Astrocyte (in vitro differentiated cells and primary cell): ENCODE results near the gene NUP62. TPM values are rescaled to one million over a fixed set of nuclear protein-coding genes. Genes with fewer than 3 reads are reported as not detected.

ENCODE experiments used
- DNase-seq: peaks from one replicate; pipeline ENCODE4 v3.0.0-alpha.2; 2010; ENCODE audit warnings: low read depth
- FAIRE-seq: peaks from 2 replicates; lab custom pipeline; 2011; peaks lifted over from hg19 to GRCh38; lab: Jason Lieb, UNC
- H2AFZ ChIP-seq: 2 replicates; pipeline ENCODE4 v1.6.0; 2012; ENCODE audit warnings: low read depth, low read length, inconsistent platforms
- H3K27ac ChIP-seq: 2 replicates; pipeline ENCODE4 v1.5.1; 2011; ENCODE audit warnings: low read depth, low read length, inconsistent platforms
- H3K27me3 ChIP-seq: 2 replicates; pipeline ENCODE4 v1.6.0; 2011; ENCODE audit warnings: low read length, inconsistent platforms; ENCODE audit not compliant: insufficient read depth
- H3K36me3 ChIP-seq: 2 replicates; pipeline ENCODE4 v1.5.1; 2011; ENCODE audit warnings: low read length, inconsistent platforms; ENCODE audit not compliant: insufficient read depth
- H3K4me1 ChIP-seq: 2 replicates; pipeline ENCODE4 v1.5.1; 2011; ENCODE audit warnings: low read length, inconsistent platforms; ENCODE audit not compliant: insufficient read depth
- H3K4me2 ChIP-seq: 2 replicates; pipeline ENCODE4 v1.6.0; 2012; ENCODE audit warnings: low read length, inconsistent platforms
- H3K4me3 ChIP-seq: 2 replicates; pipeline ENCODE4 v1.5.1; 2011; ENCODE audit warnings: low read depth, mild to moderate bottlenecking, low read length, inconsistent platforms; ENCODE audit not compliant: insufficient read depth
- H3K79me2 ChIP-seq: 2 replicates; pipeline ENCODE4 v1.6.0; 2012; ENCODE audit warnings: mild to moderate bottlenecking, low read length, inconsistent platforms; ENCODE audit not compliant: insufficient read depth
- H3K9ac ChIP-seq: 2 replicates; pipeline ENCODE4 v1.6.0; 2012; ENCODE audit warnings: mild to moderate bottlenecking, low read length, inconsistent platforms
- H3K9me3 ChIP-seq: 2 replicates; pipeline ENCODE4 v1.5.1; 2012; ENCODE audit warnings: low read depth, mild to moderate bottlenecking, low read length, inconsistent platforms; ENCODE audit not compliant: insufficient read depth
- H4K20me1 ChIP-seq: 2 replicates; pipeline ENCODE4 v1.6.0; 2012; ENCODE audit warnings: low read length, inconsistent platforms; ENCODE audit not compliant: insufficient read depth
- H3K27ac Mint-ChIP-seq: one replicate; pipeline ENCODE4 v1.8.0; 2021; ENCODE audit warnings: mild to moderate bottlenecking, mixed read lengths; ENCODE audit not compliant: unreplicated experiment
- H3K27me3 Mint-ChIP-seq: one replicate; pipeline ENCODE4 v1.8.0; 2021; ENCODE audit warnings: low read depth, mixed read lengths; ENCODE audit not compliant: unreplicated experiment
- H3K36me3 Mint-ChIP-seq: one replicate; pipeline ENCODE4 v1.8.0; 2021; ENCODE audit warnings: low read depth, mixed read lengths; ENCODE audit not compliant: unreplicated experiment
- H3K4me1 Mint-ChIP-seq: one replicate; pipeline ENCODE4 v1.8.0; 2021; ENCODE audit warnings: low read depth, mixed read lengths; ENCODE audit not compliant: unreplicated experiment
- H3K4me3 Mint-ChIP-seq: one replicate; pipeline ENCODE4 v1.8.0; 2021; ENCODE audit warnings: mild to moderate bottlenecking, moderate library complexity, mixed read lengths; ENCODE audit not compliant: unreplicated experiment
- H3K9me3 Mint-ChIP-seq: one replicate; pipeline ENCODE4 v1.8.0; 2021; ENCODE audit warnings: mild to moderate bottlenecking, mixed read lengths; ENCODE audit not compliant: unreplicated experiment
- CTCF ChIP-seq: IDR thresholded peaks from 2 replicates; pipeline ENCODE4 v1.5.1; 2011; ENCODE audit warnings: low read depth, mild to moderate bottlenecking, inconsistent platforms, low read length, moderate library complexity; ENCODE audit not compliant: insufficient read depth
- EZH2 ChIP-seq: IDR thresholded peaks from 2 replicates; pipeline ENCODE4 v1.6.1; 2012; ENCODE audit warnings: mild to moderate bottlenecking, low read length, inconsistent platforms; ENCODE audit not compliant: insufficient read depth
- total RNA-seq: library from RNA; stranded (reverse); gene quantifications from 2 replicates; pipeline ENCODE4 v1.2.1, GENCODE V29; 2021

The NUP62 gene
- total RNA-seq, 1 donor from 2014 or later = 49.5 TPM

DNA sequence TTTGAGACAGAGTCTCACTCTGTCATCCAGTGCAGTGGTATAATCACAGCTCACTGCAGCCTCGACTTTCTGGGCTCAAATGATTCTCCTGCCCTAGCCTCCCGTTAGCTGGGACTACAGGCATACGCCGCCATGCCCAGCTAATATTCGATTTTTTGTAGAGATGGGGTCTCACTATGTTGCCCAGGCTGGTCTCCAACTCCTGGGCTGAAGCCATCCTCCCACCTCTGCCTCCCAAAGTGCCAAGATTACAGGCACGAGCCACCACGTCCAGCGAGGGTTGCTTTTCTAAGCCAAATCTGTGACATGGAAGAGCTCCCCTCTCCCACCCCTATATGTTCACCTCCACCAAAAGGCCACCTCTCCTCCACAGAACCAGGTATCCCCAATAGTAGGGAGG, 11.2 kb downstream of the NUP62 start:
- H3K27me3 Mint-ChIP-seq = no peaks in the 10 kb centered on the region
- FAIRE-seq (no peak), DNase-seq (no peak)
- Histone ChIP-seq H3K79me2 (peaks cover 91% of the 10 kb centered on the region), H2AFZ (no peak overlapping the region), H3K4me3 (no peak overlapping the region), H3K9me3 (no peaks in the 10 kb centered on the region), H3K27me3 (no peaks in the 10 kb centered on the region), H3K27ac (no peak overlapping the region), H3K4me1 (peaks cover 13% of the 10 kb centered on the region), H3K9ac (no peak overlapping the region), H4K20me1 (peaks cover 87% of the 10 kb centered on the region), H3K4me2 (no peak overlapping the region), H3K36me3 (peaks cover 9% of the 10 kb centered on the region)
- no peaks in the 10 kb centered on the region for H3K9me3 Mint-ChIP-seq
- peaks cover 14% of the 10 kb centered on the region for H3K4me1 Mint-ChIP-seq
- H3K27ac Mint-ChIP-seq = no peak overlapping the region
- no peak overlapping the region for H3K4me3 Mint-ChIP-seq
- TF ChIP-seq EZH2 (no peak), CTCF (no peak)
- H3K36me3 Mint-ChIP-seq = peaks cover 28% of the 10 kb centered on the region

DNA sequence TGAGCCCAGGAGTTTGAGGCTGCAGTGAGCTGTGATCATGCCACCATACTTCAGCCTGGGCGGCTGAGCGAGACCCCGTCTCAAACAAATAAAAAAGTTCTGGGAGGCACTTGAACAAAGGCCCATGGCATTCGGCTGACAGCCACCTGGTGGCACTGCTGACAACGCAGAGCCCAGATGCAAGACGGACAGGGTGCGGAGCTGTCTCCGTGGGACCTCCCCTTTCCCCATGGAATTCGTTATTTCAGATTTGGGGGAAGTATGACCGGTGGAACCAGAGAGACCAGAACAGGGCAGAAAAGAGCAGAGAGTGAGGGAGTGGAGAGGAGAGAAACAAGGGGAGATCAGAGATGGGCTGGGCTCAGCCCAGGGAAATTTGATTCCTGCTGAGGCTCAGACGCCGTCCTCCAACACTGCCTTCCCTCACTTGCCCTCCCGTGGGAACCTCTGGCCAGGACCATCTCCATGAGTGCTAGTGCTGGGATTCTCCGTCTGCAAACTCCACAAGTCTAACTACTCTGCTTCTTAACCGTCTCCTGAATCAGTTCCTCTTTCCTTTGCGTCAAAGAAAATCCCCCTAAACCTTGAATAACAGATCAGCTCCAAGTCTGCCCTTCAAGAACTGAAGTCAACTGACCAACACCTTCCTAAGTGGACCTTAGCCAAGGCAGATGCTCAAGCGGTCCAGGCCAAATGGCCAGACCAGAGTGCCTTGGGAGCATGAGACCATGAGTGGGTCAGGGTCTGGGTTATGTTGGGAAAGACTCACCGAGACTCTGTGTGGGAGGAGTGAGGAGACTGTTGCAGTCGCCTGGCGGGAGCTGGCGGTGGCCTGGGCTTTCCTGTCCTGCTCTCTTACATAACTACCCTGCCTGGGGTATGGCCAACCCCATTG, 12.2 kb downstream of the NUP62 start:
- H3K27me3 ChIP-seq = no peaks in the 10 kb centered on the region
- TF ChIP-seq EZH2 (no peak), CTCF (no peak)
- Mint-ChIP-seq H3K4me1 (peaks cover 11% of the 10 kb centered on the region), H3K9me3 (no peaks in the 10 kb centered on the region), H3K27ac (no peak overlapping the region), H3K27me3 (no peaks in the 10 kb centered on the region), H3K36me3 (peaks cover 28% of the 10 kb centered on the region), H3K4me3 (no peak overlapping the region)
- no peak for FAIRE-seq
- no peak overlapping the region for H3K4me2 ChIP-seq
- H4K20me1 ChIP-seq = peaks cover 81% of the 10 kb centered on the region
- H2AFZ ChIP-seq = no peak overlapping the region
- H3K27ac ChIP-seq = no peak overlapping the region
- peaks cover 88% of the 10 kb centered on the region for H3K79me2 ChIP-seq
- no peak overlapping the region for H3K4me3 ChIP-seq
- no peak overlapping the region for H3K9ac ChIP-seq
- H3K9me3 ChIP-seq = no peaks in the 10 kb centered on the region
- peaks cover 9% of the 10 kb centered on the region for H3K36me3 ChIP-seq
- no peak for DNase-seq
- peaks cover 8% of the 10 kb centered on the region for H3K4me1 ChIP-seq

- Histone ChIP-seq H2AFZ (no peak overlapping the region), H3K4me2 (no peak overlapping the region), H3K4me3 (no peak overlapping the region), H3K36me3 (peaks cover 9% of the 10 kb centered on the region), H3K9me3 (no peaks in the 10 kb centered on the region), H3K27me3 (no peaks in the 10 kb centered on the region), H3K9ac (no peak overlapping the region), H4K20me1 (peaks cover 73% of the 10 kb centered on the region), H3K4me1 (no peaks in the 10 kb centered on the region), H3K27ac (no peak overlapping the region), H3K79me2 (peaks cover 81% of the 10 kb centered on the region)
- Mint-ChIP-seq H3K9me3 (no peaks in the 10 kb centered on the region), H3K27ac (no peak overlapping the region), H3K36me3 (peaks cover 25% of the 10 kb centered on the region), H3K4me3 (no peak overlapping the region), H3K4me1 (peaks cover 10% of the 10 kb centered on the region), H3K27me3 (no peaks in the 10 kb centered on the region)
- FAIRE-seq (no peak), DNase-seq (no peak)
- TF ChIP-seq EZH2 = no peak
- TF ChIP-seq CTCF = no peak
Observed at GRCh38 chr19:49915271-49915670, 14.0 kb downstream of the NUP62 start.
